Measurements from ENCODE around the gene ADGRE3. TPM values are rescaled to one million over a fixed set of nuclear protein-coding genes. Genes with fewer than 3 reads are reported as not detected.
"Not testable (repeated sequence)": the region's sequence is repeated elsewhere in the genome, so short reads cannot be mapped to it uniquely, and the experiment has no call there.

Gene ADGRE3
- total and polyA plus RNA-seq, 3 donors from 2014 or later, result 0.19 to 0.46 (median 0.31) TPM

DNA sequence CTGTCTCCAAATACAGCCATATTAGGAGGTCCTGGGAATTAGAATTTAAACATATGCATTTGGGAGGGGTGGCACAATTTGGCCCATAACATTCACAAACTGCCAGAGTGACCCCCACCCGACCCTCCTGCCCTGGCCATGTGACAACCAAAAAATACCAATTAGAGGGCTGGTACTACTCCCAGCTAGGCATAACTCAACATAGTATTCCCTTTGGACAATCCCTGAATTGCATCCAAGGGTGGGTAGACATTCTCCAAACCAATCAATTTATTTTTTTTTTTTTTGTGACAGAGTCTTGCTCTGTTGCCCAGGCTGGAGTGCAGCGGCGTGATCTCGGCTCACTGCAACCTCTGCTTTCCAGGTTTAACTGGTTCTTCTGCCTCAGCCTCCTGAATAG, 62.0 kb downstream of the ADGRE3 start:
- H3K27me3 ChIP-seq, result no peaks in the 10 kb centered on the region
- no peaks in the 10 kb centered on the region for H3K4me1 ChIP-seq
- intact Hi-C loops (cut with DNase I; ENCODE audit: low total_unique reads), result no loop called here
- H3K27ac ChIP-seq, result no peak overlapping the region
- no peaks in the 10 kb centered on the region for H3K36me3 ChIP-seq (ENCODE audit: low read depth, missing control alignments)
- no peak for DNase-seq
- TF ChIP-seq POLR2A (IDR thresholded peaks at IDR 0.05), result no peak
- TF ChIP-seq, protein P1, sequence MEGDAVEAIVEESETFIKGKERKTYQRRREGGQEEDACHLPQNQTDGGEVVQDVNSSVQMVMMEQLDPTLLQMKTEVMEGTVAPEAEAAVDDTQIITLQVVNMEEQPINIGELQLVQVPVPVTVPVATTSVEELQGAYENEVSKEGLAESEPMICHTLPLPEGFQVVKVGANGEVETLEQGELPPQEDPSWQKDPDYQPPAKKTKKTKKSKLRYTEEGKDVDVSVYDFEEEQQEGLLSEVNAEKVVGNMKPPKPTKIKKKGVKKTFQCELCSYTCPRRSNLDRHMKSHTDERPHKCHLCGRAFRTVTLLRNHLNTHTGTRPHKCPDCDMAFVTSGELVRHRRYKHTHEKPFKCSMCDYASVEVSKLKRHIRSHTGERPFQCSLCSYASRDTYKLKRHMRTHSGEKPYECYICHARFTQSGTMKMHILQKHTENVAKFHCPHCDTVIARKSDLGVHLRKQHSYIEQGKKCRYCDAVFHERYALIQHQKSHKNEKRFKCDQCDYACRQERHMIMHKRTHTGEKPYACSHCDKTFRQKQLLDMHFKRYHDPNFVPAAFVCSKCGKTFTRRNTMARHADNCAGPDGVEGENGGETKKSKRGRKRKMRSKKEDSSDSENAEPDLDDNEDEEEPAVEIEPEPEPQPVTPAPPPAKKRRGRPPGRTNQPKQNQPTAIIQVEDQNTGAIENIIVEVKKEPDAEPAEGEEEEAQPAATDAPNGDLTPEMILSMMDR (IDR thresholded peaks at IDR 0.05), result no peak
- no peak overlapping the region for H3K4me3 ChIP-seq
- 84 to 85% methylated on average over 4 of the region's 4 CpGs for WGBS, 2 donors
- no peaks in the 10 kb centered on the region for H3K9me3 ChIP-seq

DNA sequence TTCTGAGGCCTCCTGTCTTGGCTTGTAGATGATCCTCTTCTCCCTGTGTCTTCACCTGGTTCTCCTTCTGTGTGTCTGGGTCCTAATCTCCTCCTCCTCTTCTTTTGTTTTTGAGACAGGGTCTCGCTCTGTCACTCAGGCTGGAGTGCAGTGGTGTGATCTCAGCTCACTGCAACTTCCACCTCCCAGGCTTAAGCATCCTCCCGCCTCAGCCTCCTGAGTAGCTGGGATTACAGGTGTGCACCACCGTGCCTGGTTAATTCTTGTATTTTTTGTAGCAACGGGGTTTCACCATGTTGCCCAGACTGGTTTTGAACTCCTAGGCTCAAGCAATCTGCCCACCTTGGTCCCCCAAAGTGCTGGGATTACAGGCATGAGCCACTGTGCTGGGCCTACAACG, 62.4 kb downstream of the ADGRE3 start:
- H3K27ac ChIP-seq; H3K36me3 ChIP-seq (ENCODE audit: low read depth, missing control alignments); DNase-seq; H3K9me3 ChIP-seq; intact Hi-C loops (cut with DNase I; ENCODE audit: low total_unique reads); H3K4me1 ChIP-seq; H3K27me3 ChIP-seq; H3K4me3 ChIP-seq: not testable (repeated sequence)
- 86% methylated on average over 5 of the region's 5 CpGs for whole genome bisulfite sequencing, 2 donors

DNA sequence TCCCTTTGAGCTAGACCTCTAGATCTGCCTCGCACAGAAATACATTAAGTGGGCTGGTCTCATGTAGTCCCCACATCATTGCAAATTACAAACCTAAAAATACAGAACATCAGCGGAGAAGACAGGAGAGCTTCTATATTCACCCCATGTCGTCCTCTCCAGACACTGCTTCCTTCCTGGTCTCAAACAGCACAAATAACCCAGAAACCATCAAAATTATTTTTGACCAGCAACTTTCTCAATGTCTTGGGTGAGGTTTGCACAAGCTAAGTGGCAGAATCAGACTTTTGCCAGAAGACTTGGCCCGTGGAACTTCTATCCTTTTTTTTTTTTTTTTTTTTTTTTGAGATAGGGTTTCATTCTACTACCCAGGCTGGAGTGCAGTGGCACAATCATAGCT, 63.6 kb downstream of the ADGRE3 start:
- intact Hi-C loops (cut with DNase I; ENCODE audit: low total_unique reads), result no loop called here
- H3K27ac ChIP-seq, result no peak overlapping the region
- 64 to 77% methylated on average over 4 of the region's 4 CpGs for WGBS, 2 donors
- H3K4me1 ChIP-seq, result no peaks in the 10 kb centered on the region
- no peaks in the 10 kb centered on the region for H3K27me3 ChIP-seq
- H3K4me3 ChIP-seq, result no peak overlapping the region
- TF ChIP-seq POLR2A (IDR thresholded peaks at IDR 0.05), result no peak
- TF ChIP-seq, protein P1 (IDR thresholded peaks at IDR 0.05), result no peak
- no peaks in the 10 kb centered on the region for H3K9me3 ChIP-seq
- no peak for DNase-seq
- no peaks in the 10 kb centered on the region for H3K36me3 ChIP-seq (ENCODE audit: low read depth, missing control alignments)

DNA sequence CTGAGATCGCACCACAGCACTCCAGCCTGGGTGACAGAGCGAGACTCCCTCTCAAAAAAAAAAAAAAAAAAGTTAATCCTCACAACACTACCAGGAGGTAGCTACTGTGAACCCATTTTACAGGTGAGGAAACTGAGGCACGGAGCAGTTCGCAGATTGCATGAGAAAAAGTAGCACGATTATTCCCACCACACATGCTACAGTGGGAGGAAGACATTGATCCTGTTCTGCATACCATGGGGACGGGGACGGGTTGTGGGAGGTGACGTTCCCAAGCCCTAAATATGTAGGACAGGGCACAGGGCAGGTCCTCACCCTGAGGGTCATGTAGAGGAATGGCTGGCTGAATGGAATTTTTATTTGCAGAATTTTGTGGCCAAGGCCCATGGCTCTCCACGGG, 68.0 kb downstream of the ADGRE3 start:
- Histone ChIP-seq H3K9me3 (no peaks in the 10 kb centered on the region), H3K4me3 (no peak overlapping the region), H3K36me3 (ENCODE audit: low read depth, missing control alignments) (no peaks in the 10 kb centered on the region), H3K27ac (no peak overlapping the region), H3K27me3 (no peaks in the 10 kb centered on the region), H3K4me1 (no peaks in the 10 kb centered on the region)
- WGBS, 2 donors, result 77 to 82% methylated on average over 9 of the region's 9 CpGs
- no peak for DNase-seq
- no peak for TF ChIP-seq POLR2A (IDR thresholded peaks at IDR 0.05)
- TF ChIP-seq, protein P1 (IDR thresholded peaks at IDR 0.05), result no peak
- intact Hi-C loops (cut with DNase I; ENCODE audit: low total_unique reads), result no loop called here

DNA sequence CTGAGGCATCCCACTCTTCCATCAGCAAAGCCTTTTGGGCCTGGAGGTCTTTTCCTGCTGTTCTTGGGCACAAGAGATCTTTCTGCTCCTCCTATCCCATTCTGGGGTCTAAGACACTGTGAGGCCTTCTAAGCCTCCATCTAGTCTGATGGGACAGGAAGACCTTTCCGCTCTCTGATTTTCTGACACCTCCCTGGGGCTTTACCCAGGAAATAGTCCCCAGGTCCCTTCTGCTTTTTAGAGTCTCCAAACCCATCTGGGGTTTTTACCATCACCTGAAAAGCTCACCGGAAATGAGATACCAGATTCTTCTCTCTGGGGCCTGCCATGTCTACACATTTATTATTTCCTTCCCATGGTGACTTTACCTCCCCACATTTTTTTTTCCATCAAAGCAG, 70.7 kb downstream of the ADGRE3 start:
- Histone ChIP-seq H3K27me3 (no peaks in the 10 kb centered on the region), H3K27ac (no peak overlapping the region), H3K4me3 (no peak overlapping the region), H3K9me3 (no peaks in the 10 kb centered on the region), H3K4me1 (no peaks in the 10 kb centered on the region), H3K36me3 (ENCODE audit: low read depth, missing control alignments) (no peaks in the 10 kb centered on the region)
- intact Hi-C loops (cut with DNase I; ENCODE audit: low total_unique reads), result no loop called here
- DNase-seq, result no peak
- WGBS, 2 donors, result 92 to 94% methylated on average over 2 of the region's 2 CpGs
- no peak for TF ChIP-seq POLR2A (IDR thresholded peaks at IDR 0.05)
- TF ChIP-seq, protein P1 (IDR thresholded peaks at IDR 0.05), result no peak
